ENCODE results near the gene COL6A2.

Gene COL6A2

GRCh38 chr21:46079352-46080170 is 18.4 kb upstream of the COL6A2 start:
- Histone ChIP-seq H3K9me3 (ENCODE audit: control insufficient read depth, low read length) (no peaks in the 10 kb centered on the region), H3K27ac (ENCODE audit: insufficient read depth, low read depth, low read length, poor library complexity, severe bottlenecking) (no peak overlapping the region), H3K27me3 (ENCODE audit: control insufficient read depth, insufficient read depth, low read length, poor library complexity, severe bottlenecking) (no peaks in the 10 kb centered on the region), H3K36me3 (ENCODE audit: control insufficient read depth, insufficient read depth, low read length) (no peaks in the 10 kb centered on the region), H3K4me3 (ENCODE audit: insufficient read depth, low read depth, low read length) (no peak overlapping the region), H3K4me1 (ENCODE audit: control insufficient read depth, insufficient read depth, low read length) (peaks cover 5% of the 10 kb centered on the region)
- 92 to 94% methylated on average over 34 of the region's 34 CpGs for WGBS, 2 experiments

GRCh38 chr21:46080171-46081021 is 17.5 kb upstream of the COL6A2 start:
- Histone ChIP-seq H3K4me3 (ENCODE audit: insufficient read depth, low read depth, low read length) (no peak overlapping the region), H3K27me3 (ENCODE audit: control insufficient read depth, insufficient read depth, low read length, poor library complexity, severe bottlenecking) (no peaks in the 10 kb centered on the region), H3K27ac (ENCODE audit: insufficient read depth, low read depth, low read length, poor library complexity, severe bottlenecking) (no peak overlapping the region), H3K4me1 (ENCODE audit: control insufficient read depth, insufficient read depth, low read length) (peaks cover 5% of the 10 kb centered on the region), H3K36me3 (ENCODE audit: control insufficient read depth, insufficient read depth, low read length) (no peaks in the 10 kb centered on the region), H3K9me3 (ENCODE audit: control insufficient read depth, low read length) (no peaks in the 10 kb centered on the region)
- WGBS, 2 experiments = 89 to 91% methylated on average over 30 of the region's 30 CpGs

- Histone ChIP-seq H3K27me3 (ENCODE audit: control insufficient read depth, insufficient read depth, low read length, poor library complexity, severe bottlenecking) (no peaks in the 10 kb centered on the region), H3K27ac (ENCODE audit: insufficient read depth, low read depth, low read length, poor library complexity, severe bottlenecking) (no peak overlapping the region), H3K9me3 (ENCODE audit: control insufficient read depth, low read length) (no peaks in the 10 kb centered on the region), H3K4me3 (ENCODE audit: insufficient read depth, low read depth, low read length) (no peak overlapping the region), H3K4me1 (ENCODE audit: control insufficient read depth, insufficient read depth, low read length) (peaks cover 5% of the 10 kb centered on the region), H3K36me3 (ENCODE audit: control insufficient read depth, insufficient read depth, low read length) (no peaks in the 10 kb centered on the region)
- 91 to 93% methylated on average over 39 of the region's 39 CpGs for WGBS, 2 experiments
Observed at GRCh38 chr21:46081022-46081861, 16.7 kb upstream of the COL6A2 start.

GRCh38 chr21:46081862-46082712 is 15.8 kb upstream of the COL6A2 start:
- Histone ChIP-seq H3K4me3 (ENCODE audit: insufficient read depth, low read depth, low read length) (no peak overlapping the region), H3K27me3 (ENCODE audit: control insufficient read depth, insufficient read depth, low read length, poor library complexity, severe bottlenecking) (no peaks in the 10 kb centered on the region), H3K9me3 (ENCODE audit: control insufficient read depth, low read length) (no peaks in the 10 kb centered on the region), H3K27ac (ENCODE audit: insufficient read depth, low read depth, low read length, poor library complexity, severe bottlenecking) (no peak overlapping the region), H3K36me3 (ENCODE audit: control insufficient read depth, insufficient read depth, low read length) (no peaks in the 10 kb centered on the region), H3K4me1 (ENCODE audit: control insufficient read depth, insufficient read depth, low read length) (peaks cover 5% of the 10 kb centered on the region)
- WGBS, 2 experiments = 91 to 92% methylated on average over 35 of the region's 35 CpGs

- whole genome bisulfite sequencing, 2 experiments = 93% methylated on average over 5 of the region's 5 CpGs
- H3K27me3 ChIP-seq (ENCODE audit: control insufficient read depth, insufficient read depth, low read length, poor library complexity, severe bottlenecking) = no peaks in the 10 kb centered on the region
- H3K4me3 ChIP-seq (ENCODE audit: insufficient read depth, low read depth, low read length) = no peak overlapping the region
- no peaks in the 10 kb centered on the region for H3K9me3 ChIP-seq (ENCODE audit: control insufficient read depth, low read length)
- H3K36me3 ChIP-seq (ENCODE audit: control insufficient read depth, insufficient read depth, low read length) = no peaks in the 10 kb centered on the region
- H3K4me1 ChIP-seq (ENCODE audit: control insufficient read depth, insufficient read depth, low read length) = peaks cover 5% of the 10 kb centered on the region
- no peak overlapping the region for H3K27ac ChIP-seq (ENCODE audit: insufficient read depth, low read depth, low read length, poor library complexity, severe bottlenecking)
Observed at GRCh38 chr21:46082713-46082962, 15.3 kb upstream of the COL6A2 start.

- WGBS, 2 experiments = 84% methylated on average over 35 of the region's 35 CpGs
Observed at GRCh38 chr21:46082963-46083790, 14.7 kb upstream of the COL6A2 start.

GRCh38 chr21:46083791-46084561 is 13.9 kb upstream of the COL6A2 start:
- H3K27ac ChIP-seq (ENCODE audit: insufficient read depth, low read depth, low read length, poor library complexity, severe bottlenecking) = no peak overlapping the region
- H3K4me3 ChIP-seq (ENCODE audit: insufficient read depth, low read depth, low read length) = no peak overlapping the region
- H3K36me3 ChIP-seq (ENCODE audit: control insufficient read depth, insufficient read depth, low read length) = no peaks in the 10 kb centered on the region
- WGBS, 2 experiments = 86 to 87% methylated on average over 29 of the region's 29 CpGs
- peaks cover 5% of the 10 kb centered on the region for H3K4me1 ChIP-seq (ENCODE audit: control insufficient read depth, insufficient read depth, low read length)
- no peaks in the 10 kb centered on the region for H3K9me3 ChIP-seq (ENCODE audit: control insufficient read depth, low read length)
- no peaks in the 10 kb centered on the region for H3K27me3 ChIP-seq (ENCODE audit: control insufficient read depth, insufficient read depth, low read length, poor library complexity, severe bottlenecking)

More at GRCh38 chr21:46082963-46083790, 14.7 kb upstream of the COL6A2 start:
- Histone ChIP-seq H3K27ac (ENCODE audit: insufficient read depth, low read depth, low read length, poor library complexity, severe bottlenecking) (no peak overlapping the region), H3K4me1 (ENCODE audit: control insufficient read depth, insufficient read depth, low read length) (peaks cover 5% of the 10 kb centered on the region), H3K4me3 (ENCODE audit: insufficient read depth, low read depth, low read length) (no peak overlapping the region), H3K36me3 (ENCODE audit: control insufficient read depth, insufficient read depth, low read length) (no peaks in the 10 kb centered on the region), H3K9me3 (ENCODE audit: control insufficient read depth, low read length) (no peaks in the 10 kb centered on the region), H3K27me3 (ENCODE audit: control insufficient read depth, insufficient read depth, low read length, poor library complexity, severe bottlenecking) (no peaks in the 10 kb centered on the region)

GRCh38 chr21:46084709-46085108 is 13.2 kb upstream of the COL6A2 start:
- Histone ChIP-seq H3K27me3 (ENCODE audit: control insufficient read depth, insufficient read depth, low read length, poor library complexity, severe bottlenecking) (no peaks in the 10 kb centered on the region), H3K36me3 (ENCODE audit: control insufficient read depth, insufficient read depth, low read length) (no peaks in the 10 kb centered on the region), H3K9me3 (ENCODE audit: control insufficient read depth, low read length) (no peaks in the 10 kb centered on the region), H3K4me3 (ENCODE audit: insufficient read depth, low read depth, low read length) (no peak overlapping the region), H3K4me1 (ENCODE audit: control insufficient read depth, insufficient read depth, low read length) (peaks cover 5% of the 10 kb centered on the region), H3K27ac (ENCODE audit: insufficient read depth, low read depth, low read length, poor library complexity, severe bottlenecking) (no peak overlapping the region)
- WGBS, 2 experiments = 94 to 97% methylated on average over 10 of the region's 10 CpGs

Data from ectodermal cell (in vitro differentiated cells).